ENCODE results near the gene PGAM2.

Gene PGAM2

DNA sequence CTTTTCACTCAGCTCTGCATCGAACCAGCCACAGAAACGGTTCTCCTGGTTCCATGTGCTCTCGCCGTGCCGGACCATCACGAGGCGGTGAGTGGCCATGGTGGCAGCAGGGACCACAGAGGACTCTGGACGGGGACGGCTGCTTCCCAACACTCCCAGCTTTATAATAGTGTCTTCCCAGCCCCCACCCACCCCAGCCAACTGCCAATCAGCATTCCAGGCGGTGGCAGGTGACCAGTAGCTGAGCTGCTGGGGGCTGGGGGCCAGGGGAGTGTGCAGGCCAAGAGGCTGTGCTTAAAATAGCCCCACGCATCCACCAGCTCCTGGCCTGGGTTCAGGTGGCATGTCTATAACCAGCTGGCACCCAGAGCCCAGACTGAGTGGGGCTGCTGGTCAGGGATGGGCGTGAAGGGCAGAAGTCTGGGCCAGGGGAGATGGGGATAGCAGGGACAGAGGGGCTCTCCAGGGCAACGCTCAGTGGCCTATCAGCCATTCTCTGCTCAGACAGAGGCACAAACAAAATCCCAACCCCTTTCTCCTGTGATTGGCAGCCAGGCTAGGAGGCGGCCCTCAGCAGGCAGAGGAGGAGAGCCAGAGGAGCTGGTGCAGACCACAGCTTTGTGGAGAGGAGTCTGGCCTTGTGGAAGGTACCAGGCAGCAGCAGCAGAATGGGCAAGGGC is at the start of gene PGAM2:
TSS of gene PGAM2 (minus strand) at position 137 of the 680 bp plus-strand sequence. CDS start at position 99, 38 bp downstream.
- DNase-seq (ENCODE audit: low read depth), result peak; percentile 48

DNA sequence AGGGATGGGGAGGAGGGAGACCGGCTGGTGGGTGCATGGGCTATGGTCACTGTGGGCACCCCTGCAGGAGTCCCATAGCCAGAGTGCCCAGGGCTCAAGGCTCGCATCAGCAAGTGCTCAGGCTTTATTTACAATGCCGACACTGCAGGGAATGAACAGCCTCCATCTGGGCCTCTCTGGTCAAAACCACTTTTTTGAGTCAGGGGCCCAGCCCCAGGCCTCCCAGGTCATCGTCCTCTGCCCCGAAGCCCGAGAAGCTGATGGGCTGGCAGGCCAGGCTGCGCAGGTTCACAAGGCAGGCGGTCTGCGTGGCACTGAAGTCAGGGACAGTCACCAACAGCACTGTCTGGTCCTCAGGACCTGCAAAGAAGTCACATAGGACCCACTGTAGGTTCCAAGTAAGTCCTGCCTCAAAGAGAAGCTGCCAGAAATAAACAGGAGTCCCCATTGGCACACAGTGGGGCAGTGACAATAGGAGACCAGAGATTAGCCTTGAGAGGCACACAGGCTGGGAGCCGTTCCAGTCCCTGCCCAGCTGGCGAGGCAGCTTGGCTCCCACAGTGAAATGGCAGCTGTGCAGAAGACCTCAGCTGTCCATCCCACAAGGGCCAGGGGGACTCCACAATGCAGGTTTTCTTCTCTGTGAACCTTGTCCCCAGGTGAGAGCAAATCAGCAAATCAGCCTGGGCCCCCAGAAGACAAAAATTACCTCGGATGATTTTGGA is 49.4 kb upstream of the PGAM2 start:
- no peak for DNase-seq (ENCODE audit: low read depth)

GRCh38 chr7:44113764-44114354 is 48.5 kb upstream of the PGAM2 start:
- DNase-seq (ENCODE audit: low read depth), result no peak

DNA sequence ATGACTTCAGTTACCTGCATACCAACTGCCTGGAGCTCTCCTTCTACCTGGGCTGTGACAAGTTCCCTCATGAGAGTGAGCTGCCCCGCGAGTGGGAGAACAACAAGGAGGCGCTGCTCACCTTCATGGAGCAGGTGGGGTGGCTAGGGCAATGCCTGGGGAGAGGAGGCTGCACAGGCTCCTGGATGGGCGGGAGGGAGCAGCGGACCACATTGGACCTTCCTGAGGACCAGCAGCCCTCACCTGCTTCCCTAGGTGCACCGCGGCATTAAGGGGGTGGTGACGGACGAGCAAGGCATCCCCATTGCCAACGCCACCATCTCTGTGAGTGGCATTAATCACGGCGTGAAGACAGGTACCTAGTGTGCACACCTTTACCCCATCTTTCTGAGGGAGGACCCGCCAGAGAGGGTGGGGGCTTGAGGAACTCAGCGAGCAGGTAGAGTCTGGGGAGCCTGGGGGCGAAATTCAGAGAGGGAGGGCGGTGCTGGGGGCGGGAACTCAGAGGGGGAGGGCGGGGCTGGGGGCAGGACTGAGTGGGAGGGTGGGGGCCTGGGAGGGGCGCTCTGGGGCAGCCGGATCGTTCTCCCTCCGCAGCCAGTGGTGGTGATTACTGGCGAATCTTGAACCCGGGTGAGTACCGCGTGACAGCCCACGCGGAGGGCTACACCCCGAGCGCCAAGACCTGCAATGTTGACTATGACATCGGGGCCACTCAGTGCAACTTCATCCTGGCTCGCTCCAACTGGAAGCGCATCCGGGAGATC is 47.8 kb upstream of the PGAM2 start:
- no peak for DNase-seq (ENCODE audit: low read depth)

DNA sequence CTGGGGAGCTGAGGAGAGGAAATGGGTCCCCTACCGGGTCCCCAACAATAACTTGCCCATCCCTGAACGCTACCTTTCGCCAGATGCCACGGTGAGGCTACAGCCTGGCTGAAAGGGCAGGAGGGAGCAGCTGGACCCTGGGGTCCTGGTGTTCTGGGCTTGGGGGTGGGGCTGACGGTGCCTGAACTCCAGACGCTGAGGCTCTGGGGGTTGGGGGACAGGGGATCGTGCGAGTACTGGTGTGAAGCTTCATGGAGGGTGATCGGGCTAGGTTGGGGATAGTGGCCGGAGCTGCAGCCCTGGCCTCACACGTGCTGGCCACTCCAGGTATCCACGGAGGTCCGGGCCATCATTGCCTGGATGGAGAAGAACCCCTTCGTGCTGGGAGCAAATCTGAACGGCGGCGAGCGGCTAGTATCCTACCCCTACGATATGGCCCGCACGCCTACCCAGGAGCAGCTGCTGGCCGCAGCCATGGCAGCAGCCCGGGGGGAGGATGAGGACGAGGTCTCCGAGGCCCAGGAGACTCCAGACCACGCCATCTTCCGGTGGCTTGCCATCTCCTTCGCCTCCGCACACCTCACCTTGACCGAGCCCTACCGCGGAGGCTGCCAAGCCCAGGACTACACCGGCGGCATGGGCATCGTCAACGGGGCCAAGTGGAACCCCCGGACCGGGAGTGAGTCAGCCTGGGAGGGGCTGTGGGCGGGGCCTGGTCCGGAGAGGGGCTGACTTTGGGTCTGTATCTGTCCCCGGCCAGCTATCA is 47.0 kb upstream of the PGAM2 start:
- DNase-seq (ENCODE audit: low read depth), result no peak

- no peak for DNase-seq (ENCODE audit: low read depth)
Observed at GRCh38 chr7:44111761-44112160, 46.4 kb upstream of the PGAM2 start.

DNA sequence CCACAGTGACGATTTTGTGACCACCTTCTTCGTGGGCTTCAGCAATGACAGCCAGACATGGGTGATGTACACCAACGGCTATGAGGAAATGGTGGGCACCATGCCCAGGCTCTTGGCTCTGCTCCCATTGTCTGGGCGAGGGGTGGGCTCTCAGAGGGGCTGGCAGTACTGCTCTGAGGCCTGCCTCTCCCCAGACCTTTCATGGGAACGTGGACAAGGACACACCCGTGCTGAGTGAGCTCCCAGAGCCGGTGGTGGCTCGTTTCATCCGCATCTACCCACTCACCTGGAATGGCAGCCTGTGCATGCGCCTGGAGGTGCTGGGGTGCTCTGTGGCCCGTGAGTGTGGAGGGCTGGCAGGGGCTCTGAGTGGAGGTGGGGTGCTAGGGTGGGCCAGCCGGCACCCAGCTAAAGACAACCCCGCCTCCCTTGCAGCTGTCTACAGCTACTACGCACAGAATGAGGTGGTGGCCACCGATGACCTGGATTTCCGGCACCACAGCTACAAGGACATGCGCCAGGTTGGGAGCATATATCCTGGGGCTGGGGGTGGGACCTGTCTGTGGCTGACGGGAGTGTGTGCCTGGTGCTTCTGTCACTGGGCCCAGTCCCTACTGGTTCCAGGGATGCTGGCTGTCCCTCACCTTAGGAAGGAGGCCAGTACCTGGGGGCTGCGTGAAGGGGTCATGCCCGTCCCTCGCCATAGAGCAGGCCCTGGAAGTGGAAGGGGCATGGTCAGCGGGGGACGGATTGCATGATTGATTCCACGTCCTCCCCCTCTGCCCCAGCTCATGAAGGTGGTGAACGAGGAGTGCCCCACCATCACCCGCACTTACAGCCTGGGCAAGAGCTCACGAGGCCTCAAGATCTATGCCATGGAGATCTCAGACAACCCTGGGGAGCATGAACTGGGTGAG is 45.6 kb upstream of the PGAM2 start:
- no peak for DNase-seq (ENCODE audit: low read depth)

DNA sequence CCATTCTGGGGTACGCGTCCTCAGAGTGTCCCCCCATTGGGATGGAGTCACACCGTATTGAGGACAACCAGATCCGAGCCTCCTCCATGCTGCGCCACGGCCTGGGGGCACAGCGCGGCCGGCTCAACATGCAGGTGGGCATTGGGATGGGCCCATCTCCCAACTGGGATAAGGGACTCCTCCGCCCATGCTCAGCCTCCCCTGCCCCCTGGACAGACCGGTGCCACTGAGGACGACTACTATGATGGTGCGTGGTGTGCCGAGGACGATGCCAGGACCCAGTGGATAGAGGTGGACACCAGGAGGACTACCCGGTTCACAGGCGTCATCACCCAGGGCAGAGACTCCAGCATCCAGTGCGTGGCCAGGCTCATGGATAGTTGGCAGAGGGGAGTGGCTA is 44.6 kb upstream of the PGAM2 start:
- DNase-seq (ENCODE audit: low read depth), result no peak

GRCh38 chr7:44108768-44109750 is 43.7 kb upstream of the PGAM2 start:
- DNase-seq (ENCODE audit: low read depth), result no peak

GRCh38 chr7:44107961-44108767 is 42.8 kb upstream of the PGAM2 start:
- no peak for DNase-seq (ENCODE audit: low read depth)

GRCh38 chr7:44107116-44107960 is 42.0 kb upstream of the PGAM2 start:
- DNase-seq (ENCODE audit: low read depth), result no peak

- DNase-seq (ENCODE audit: low read depth), result no peak
Observed at GRCh38 chr7:44106311-44107065, 41.1 kb upstream of the PGAM2 start.

GRCh38 chr7:44105832-44106231 is 40.5 kb upstream of the PGAM2 start:
- DNase-seq (ENCODE audit: low read depth), result no peak

- peak; percentile 82 for DNase-seq (ENCODE audit: low read depth)
Observed at GRCh38 chr7:44104860-44105771, 39.7 kb upstream of the PGAM2 start.

- DNase-seq (ENCODE audit: low read depth), result peak; percentile 72
Observed at GRCh38 chr7:44103923-44104859, 38.8 kb upstream of the PGAM2 start, which contains the start of gene AEBP1. TSS of gene AEBP1 (plus strand) at chr7:44104345. CDS start at chr7:44104666, 321 bp downstream.

All from ELR (cell line).